Lung (tissue), 12 donors: Measurements from ENCODE around the gene CXCR5. TPM values are rescaled to one million over a fixed set of nuclear protein-coding genes. Genes with fewer than 3 reads are reported as not detected.

Experiments used
- ATAC-seq: fragments of 200-7000 bp; cut with Tn5 transposase; one replicate; pipeline ENCODE4 v1.9.1; 2020; ENCODE audit warnings: moderate number of reproducible peaks; ENCODE audit not compliant: insufficient read depth, low FRiP score
- DNase-seq, 3 donors: peaks; one replicate each; pipeline ENCODE4 v3.0.0-alpha.2; 2013 to 2017
- H3K27ac ChIP-seq, 2 donors: one replicate each; pipeline ENCODE4 v1.5.1; 2013; ENCODE audit warnings: mild to moderate bottlenecking in 2 of 2, moderate library complexity in 2 of 2, control low read depth in 1 of 2, inconsistent platforms in 1 of 2, low read depth in 1 of 2, low read length in 1 of 2
- H3K27me3 ChIP-seq, 3 donors: one replicate each; pipeline ENCODE4 v1.5.1; 2013; ENCODE audit warnings: low read length in 2 of 3; ENCODE audit not compliant: control insufficient read depth in 3 of 3, insufficient read depth in 3 of 3
- H3K36me3 ChIP-seq, 4 donors: one replicate each; pipeline ENCODE4 v1.5.1; 2013; ENCODE audit warnings: low read length in 4 of 4, mild to moderate bottlenecking in 1 of 4, moderate library complexity in 1 of 4; ENCODE audit not compliant: control insufficient read depth in 4 of 4, insufficient read depth in 4 of 4
- H3K4me1 ChIP-seq, 5 donors: one replicate each; pipeline ENCODE4 v1.5.1; 2013; ENCODE audit warnings: low read length in 5 of 5, mild to moderate bottlenecking in 2 of 5, moderate library complexity in 1 of 5; ENCODE audit not compliant: control insufficient read depth in 5 of 5, insufficient read depth in 5 of 5
- H3K4me3 ChIP-seq: one replicate; pipeline ENCODE4 v1.5.1; 2013; ENCODE audit warnings: mild to moderate bottlenecking, control low read depth, moderate library complexity
- H3K9ac ChIP-seq, 2 donors: one replicate each; pipeline ENCODE4 v1.5.1; 2013; ENCODE audit warnings: low read length in 2 of 2, control low read depth in 1 of 2; ENCODE audit not compliant: insufficient read depth in 1 of 2
- H3K9me3 ChIP-seq, 4 donors: one replicate each; pipeline ENCODE4 v1.5.1; 2013; ENCODE audit warnings: low read length in 3 of 4, mild to moderate bottlenecking in 1 of 4, moderate library complexity in 1 of 4; ENCODE audit not compliant: control insufficient read depth in 4 of 4, insufficient read depth in 3 of 4
- WGBS, 2 donors: extraction: QIAGEN DNeasy Blood & Tissue Kit; methylation state at CpG; one replicate each; pipeline ENCODE4 v1.1.7; 2013; 5-methylcytosine and 5-hydroxymethylcytosine counted together
- polyA plus RNA-seq, 2 donors: library from polyadenylated mRNA; stranded (reverse); fragments of 200-250 nt; gene quantifications; one replicate each; pipeline ENCODE4 v1.2.1, GENCODE V29; 2013
- total RNA-seq, 2 donors: library from RNA; depleted of rRNA in 1 of 2; stranded (reverse); fragments of >200 nt in 1 of 2; gene quantifications; one replicate each; pipeline ENCODE4 v1.2.1, GENCODE V29; 2014 to 2021
- TF ChIP-seq, protein P1 (sequence below): IDR thresholded peaks from 2 replicates; pipeline ENCODE4 v1.5.1; 2012; ENCODE audit warnings: mild to moderate bottlenecking; ENCODE audit errors: control extremely low read depth, extremely low read depth
- donor health status: control.
- donor health status: control.
- donor health status: Bipolar disorder and iron deficiency.
- donor health status: healthy.
- donor health status: DM: yes; HTN: yes; CAD: no.

CXCR5 gene
- total and polyA plus RNA-seq, 4 donors = 0.16 to 0.65 (median 0.48) TPM; not detected in 1

DNA sequence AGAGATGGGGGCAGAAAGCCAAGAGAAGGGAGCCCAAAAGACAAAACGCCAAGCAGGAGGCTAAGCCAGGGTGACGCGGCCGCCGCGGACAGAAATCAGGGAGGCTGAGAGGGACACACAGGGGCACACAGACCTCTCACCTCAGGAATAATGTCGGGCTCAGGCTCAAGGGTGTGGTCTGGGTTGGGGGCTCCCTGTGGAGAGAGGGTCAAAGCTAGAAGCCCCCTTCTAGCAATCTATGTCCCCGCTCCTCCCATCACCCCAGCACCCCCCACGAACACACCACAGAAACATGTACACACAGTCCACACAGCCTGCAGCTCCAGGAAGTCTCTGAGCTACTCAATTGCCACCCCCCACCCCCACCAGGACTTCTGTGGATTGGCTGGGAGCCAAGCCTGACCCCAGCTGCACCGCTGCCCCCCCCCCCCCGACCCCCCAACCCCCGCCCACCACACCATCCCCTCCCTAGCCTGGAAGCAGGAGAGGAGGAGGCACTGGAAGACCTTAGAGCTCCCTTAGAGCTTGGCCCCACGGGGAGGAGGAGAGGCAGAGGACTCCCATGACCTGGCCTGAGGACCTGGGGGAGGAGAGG is 35.1 kb downstream of the CXCR5 start:
- WGBS, 2 donors = 13 to 31% methylated on average over 10 to 12 of the region's 13 CpGs
- Histone ChIP-seq H3K4me1 (peaks cover 12 to 97% (median 70%) of the 10 kb centered on the region in 5 donors), H3K9me3 (no peaks in the 10 kb centered on the region), H3K36me3 (peaks cover 0 to 7% (median 0%) of the 10 kb centered on the region in 4 donors), H3K9ac (peak overlapping the region in 1 of 2 donors; percentile 86), H3K4me3 (no peak overlapping the region), H3K27me3 (no peaks in the 10 kb centered on the region), H3K27ac (peak overlapping the region; percentile 93 to 97)
- TF ChIP-seq, protein P1, sequence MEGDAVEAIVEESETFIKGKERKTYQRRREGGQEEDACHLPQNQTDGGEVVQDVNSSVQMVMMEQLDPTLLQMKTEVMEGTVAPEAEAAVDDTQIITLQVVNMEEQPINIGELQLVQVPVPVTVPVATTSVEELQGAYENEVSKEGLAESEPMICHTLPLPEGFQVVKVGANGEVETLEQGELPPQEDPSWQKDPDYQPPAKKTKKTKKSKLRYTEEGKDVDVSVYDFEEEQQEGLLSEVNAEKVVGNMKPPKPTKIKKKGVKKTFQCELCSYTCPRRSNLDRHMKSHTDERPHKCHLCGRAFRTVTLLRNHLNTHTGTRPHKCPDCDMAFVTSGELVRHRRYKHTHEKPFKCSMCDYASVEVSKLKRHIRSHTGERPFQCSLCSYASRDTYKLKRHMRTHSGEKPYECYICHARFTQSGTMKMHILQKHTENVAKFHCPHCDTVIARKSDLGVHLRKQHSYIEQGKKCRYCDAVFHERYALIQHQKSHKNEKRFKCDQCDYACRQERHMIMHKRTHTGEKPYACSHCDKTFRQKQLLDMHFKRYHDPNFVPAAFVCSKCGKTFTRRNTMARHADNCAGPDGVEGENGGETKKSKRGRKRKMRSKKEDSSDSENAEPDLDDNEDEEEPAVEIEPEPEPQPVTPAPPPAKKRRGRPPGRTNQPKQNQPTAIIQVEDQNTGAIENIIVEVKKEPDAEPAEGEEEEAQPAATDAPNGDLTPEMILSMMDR = no peak
- peak; percentile 68 to 74 (median 73) for DNase-seq
- ATAC-seq = no peak

DNA sequence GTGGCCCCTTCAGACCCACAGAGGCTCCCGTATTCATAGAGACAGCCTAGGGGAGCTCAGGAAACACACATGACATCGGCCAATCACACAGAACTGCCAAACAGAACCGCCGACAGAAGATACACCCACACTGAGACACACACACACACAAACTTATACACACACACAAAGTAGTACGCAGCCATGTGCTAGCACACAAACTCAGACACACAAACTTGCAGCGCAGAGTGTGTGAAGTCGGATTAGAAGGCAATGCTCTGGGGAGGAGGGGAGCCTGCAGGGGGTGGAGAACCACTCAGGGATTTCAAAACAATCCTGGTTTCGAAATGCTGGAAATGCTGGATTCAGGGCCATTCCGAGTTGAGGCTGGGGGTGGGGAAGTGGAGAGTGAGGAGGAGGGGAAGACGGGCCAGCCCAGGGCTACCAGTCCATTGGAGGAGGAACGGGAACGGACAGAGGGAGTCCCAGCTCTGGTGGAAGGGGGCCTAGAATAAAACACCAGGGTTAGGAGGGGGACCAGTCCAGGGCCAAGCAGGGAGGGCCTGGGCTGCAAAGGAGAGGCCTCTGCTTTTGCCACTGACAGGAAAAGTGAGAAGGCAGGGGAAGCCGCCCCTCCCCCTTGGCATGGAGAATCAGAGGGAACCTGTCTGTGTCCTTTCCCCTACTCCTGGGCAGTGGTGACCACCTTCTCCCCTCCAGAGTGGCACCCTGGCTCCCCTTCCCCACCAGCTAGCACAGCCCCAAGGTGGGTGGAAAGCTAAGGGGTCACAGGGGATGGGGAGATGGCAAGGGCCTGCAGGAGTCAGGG is 37.6 kb downstream of the CXCR5 start:
- ATAC-seq = peak; percentile 10
- DNase-seq = peak; percentile 88 to 98 (median 96)
- peak overlapping the region; percentile 88 to 93 for H3K27ac ChIP-seq
- H3K27me3 ChIP-seq = no peaks in the 10 kb centered on the region
- peaks cover 0 to 7% (median 3%) of the 10 kb centered on the region in 4 donors for H3K36me3 ChIP-seq
- H3K9me3 ChIP-seq = no peaks in the 10 kb centered on the region
- TF ChIP-seq, protein P1 = no peak
- H3K9ac ChIP-seq = peak overlapping the region in 1 of 2 donors; percentile 67
- peak overlapping the region; percentile 10 for H3K4me3 ChIP-seq
- peaks cover under 1 to 87% (median 57%) of the 10 kb centered on the region in 5 donors for H3K4me1 ChIP-seq
- 12 to 21% methylated on average over 12 to 13 of the region's 13 CpGs for WGBS, 2 donors

DNA sequence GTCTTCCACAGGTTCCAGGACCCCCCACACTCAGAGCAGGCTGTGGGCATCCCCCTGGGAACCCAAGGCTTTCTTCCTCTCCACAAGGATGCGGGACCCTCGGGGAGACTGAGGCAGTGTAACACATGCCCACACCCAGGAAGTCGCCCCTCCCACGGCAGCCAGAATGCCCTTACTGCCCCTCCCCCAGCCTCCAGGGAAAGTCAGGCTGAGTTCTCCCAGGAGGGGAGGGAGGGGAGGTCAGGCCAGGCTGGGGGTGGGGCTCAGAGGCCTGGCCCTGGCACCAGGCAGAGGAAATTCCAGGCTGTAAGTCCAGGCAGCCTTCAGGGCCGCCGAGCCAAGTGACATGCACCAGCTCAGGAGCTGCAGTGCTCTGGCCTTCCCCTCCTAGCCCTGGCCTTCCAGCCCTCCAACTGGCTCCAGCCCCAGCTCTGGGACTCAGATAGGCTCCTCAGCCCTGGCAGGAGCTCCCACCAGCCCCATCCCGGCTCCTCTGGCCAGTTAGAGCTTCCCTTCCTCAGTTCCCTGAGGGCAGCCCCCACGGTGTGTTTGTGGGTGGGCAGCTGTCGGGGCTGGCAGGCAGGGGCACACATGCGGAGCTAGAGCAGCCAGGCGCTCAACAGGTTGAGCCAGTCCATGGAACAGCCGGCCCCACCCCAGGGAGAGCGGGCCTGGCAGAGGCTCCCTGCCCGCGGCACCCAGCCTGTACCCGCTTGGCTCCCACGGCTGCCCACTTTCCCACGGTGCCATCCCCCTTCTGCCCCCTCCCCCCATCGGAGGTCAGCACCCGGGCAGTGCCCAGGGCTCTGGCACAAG is 38.4 kb downstream of the CXCR5 start:
- ATAC-seq (peak; percentile 13), DNase-seq (peak; percentile 66 to 81 (median 72))
- Histone ChIP-seq H3K27me3 (no peaks in the 10 kb centered on the region), H3K4me3 (peak overlapping the region; percentile 91), H3K9ac (peak overlapping the region in 1 of 2 donors; percentile 34), H3K36me3 (peaks cover 0 to 7% (median 3%) of the 10 kb centered on the region in 4 donors), H3K4me1 (peaks cover 0 to 81% (median 49%) of the 10 kb centered on the region in 5 donors), H3K27ac (peak overlapping the region; percentile 88 to 93), H3K9me3 (no peaks in the 10 kb centered on the region)
- TF ChIP-seq, protein P1 = no peak
- 25 to 56% methylated on average over 20 of the region's 20 CpGs for WGBS, 2 donors
